GM06990 (cell line): ENCODE results near the gene RELN.

Source experiments
- DNase-seq: peaks from one replicate; pipeline ENCODE4 v3.0.0-alpha.2; 2011; ENCODE audit not compliant: insufficient read length; ENCODE audit errors: extremely low read depth
- H3K27me3 ChIP-seq: replicated peaks from 2 replicates; pipeline ENCODE4 v1.6.0; 2011; ENCODE audit warnings: low read length; ENCODE audit not compliant: control insufficient read depth, insufficient read depth
- H3K36me3 ChIP-seq: 2 replicates; pipeline ENCODE4 v1.5.1; 2011; ENCODE audit warnings: low read length; ENCODE audit not compliant: control insufficient read depth, insufficient read depth
- H3K4me3 ChIP-seq: replicated peaks from 2 replicates; pipeline ENCODE4 v1.5.1; 2011; ENCODE audit warnings: low read depth, mild to moderate bottlenecking, control low read depth, low read length
- TF ChIP-seq, protein P1 (sequence below): IDR thresholded peaks from 2 replicates; pipeline ENCODE4 v1.5.1; 2011; ENCODE audit warnings: low read length, control low read depth, mild to moderate bottlenecking, inconsistent platforms; ENCODE audit not compliant: insufficient read depth, poor library complexity, severe bottlenecking

The RELN gene

DNA sequence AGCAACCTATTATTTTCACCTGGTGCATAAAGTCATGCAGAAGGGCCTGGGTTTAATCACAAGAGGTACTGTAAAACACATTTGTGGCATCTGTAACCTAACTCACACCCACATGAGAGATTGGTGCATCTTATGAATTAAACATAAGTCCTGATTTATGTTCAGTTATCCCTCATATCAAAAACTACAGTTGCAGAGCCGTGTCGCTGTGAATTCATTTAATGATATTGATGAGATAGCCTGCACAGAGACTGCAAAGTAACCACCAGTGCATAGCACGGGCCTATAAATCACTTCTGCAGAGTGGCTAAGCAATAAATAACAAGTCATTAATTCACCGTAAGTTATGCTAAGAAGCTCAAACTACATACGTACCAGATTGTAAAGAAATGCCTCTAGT, 178.2 kb downstream of the RELN start:
- DNase-seq = no peak
- TF ChIP-seq, protein P1, sequence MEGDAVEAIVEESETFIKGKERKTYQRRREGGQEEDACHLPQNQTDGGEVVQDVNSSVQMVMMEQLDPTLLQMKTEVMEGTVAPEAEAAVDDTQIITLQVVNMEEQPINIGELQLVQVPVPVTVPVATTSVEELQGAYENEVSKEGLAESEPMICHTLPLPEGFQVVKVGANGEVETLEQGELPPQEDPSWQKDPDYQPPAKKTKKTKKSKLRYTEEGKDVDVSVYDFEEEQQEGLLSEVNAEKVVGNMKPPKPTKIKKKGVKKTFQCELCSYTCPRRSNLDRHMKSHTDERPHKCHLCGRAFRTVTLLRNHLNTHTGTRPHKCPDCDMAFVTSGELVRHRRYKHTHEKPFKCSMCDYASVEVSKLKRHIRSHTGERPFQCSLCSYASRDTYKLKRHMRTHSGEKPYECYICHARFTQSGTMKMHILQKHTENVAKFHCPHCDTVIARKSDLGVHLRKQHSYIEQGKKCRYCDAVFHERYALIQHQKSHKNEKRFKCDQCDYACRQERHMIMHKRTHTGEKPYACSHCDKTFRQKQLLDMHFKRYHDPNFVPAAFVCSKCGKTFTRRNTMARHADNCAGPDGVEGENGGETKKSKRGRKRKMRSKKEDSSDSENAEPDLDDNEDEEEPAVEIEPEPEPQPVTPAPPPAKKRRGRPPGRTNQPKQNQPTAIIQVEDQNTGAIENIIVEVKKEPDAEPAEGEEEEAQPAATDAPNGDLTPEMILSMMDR = no peak

DNA sequence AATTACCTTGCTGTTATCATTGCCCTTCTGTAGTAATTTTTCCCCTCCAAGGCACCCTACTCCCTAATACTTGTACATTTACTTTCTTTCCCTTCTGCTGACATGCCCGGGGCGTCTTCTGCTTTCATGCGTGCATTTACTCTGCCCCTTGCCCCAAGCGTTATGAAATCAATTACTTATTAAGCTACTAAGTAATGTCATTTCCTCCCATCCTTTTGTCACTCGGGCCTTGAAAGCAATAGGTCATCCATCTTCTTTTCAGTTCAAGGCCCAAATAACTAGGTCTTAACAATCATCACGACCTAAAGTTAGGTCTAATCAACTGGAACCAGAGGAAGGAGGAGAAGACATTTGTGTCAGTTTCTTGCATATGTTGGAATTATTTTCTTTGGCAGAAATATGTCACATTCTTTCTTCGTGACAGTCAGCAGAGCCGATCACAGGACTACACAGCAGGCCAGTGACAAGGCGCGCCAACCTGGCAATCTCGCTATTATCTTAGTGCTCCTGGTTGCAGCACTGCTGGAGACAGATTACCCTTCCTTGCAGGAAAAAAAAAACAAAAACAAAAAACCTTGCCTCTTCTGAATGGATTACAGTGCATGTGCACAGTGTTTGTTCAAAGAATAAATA, 179.2 kb downstream of the RELN start:
- DNase-seq = no peak
- TF ChIP-seq, protein P1 = no peak
- Histone ChIP-seq H3K27me3 (no peaks in the 10 kb centered on the region), H3K4me3 (no peak overlapping the region), H3K36me3 (no peaks in the 10 kb centered on the region)

More for the DNA sequence above, 178.2 kb downstream of the RELN start:
- Histone ChIP-seq H3K36me3 (no peaks in the 10 kb centered on the region), H3K27me3 (no peaks in the 10 kb centered on the region), H3K4me3 (no peak overlapping the region)

DNA sequence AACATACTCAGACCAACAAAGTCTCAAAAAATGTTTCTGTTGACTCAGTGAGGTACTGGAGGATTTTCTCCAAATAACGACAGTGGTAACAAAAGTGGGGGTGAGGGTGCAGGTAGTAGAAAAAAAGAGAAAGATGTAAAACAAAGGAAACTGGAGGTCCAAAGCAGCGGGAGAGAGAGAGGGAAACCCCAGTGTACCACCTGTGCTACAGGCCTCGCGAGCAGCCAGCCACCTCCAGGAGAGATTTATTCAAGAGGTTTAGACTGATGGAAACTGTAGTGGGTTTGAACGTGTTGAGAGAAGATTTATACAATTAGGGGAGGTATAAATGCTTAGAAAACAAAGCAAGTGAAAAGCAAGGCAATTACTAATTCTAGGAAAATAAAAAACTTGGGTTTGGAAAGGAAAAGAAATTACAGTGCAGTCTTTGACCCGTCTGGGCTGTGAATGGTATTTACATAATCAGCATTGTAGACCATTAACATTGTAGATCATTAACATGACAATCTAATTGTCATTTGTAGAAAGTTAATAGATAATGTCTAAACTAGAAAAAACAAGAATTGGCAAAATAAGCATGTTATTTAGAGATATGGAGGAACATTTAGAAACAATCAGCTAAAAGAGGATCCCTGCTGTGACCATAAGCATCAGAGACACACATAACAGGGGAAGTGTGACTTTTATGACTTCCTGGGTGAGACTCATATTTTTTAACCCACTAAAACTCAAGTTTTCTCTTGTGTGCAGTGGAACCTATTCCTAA, 180.0 kb downstream of the RELN start:
- no peak for DNase-seq
- H3K36me3 ChIP-seq = no peaks in the 10 kb centered on the region
- H3K4me3 ChIP-seq = no peak overlapping the region
- no peaks in the 10 kb centered on the region for H3K27me3 ChIP-seq
- TF ChIP-seq, protein P1 = no peak

DNA sequence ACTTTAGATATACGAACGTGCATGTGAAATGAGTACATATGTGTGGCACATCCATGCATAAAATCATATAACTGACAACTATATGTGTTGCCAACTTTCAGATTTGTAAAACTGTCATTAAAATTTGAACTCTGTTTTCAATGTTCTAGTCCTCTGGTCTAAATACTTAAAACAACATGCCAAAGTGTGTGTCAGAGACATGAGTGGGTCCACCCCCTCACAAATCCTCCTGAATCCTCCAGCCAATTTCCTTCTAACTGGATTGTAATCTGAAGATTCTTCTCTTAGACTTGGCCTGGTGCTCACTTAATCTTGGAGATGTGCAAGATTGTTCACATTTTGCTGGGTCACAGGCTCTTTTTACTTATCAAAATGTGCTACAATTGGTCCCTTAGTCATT, 184.1 kb downstream of the RELN start:
- Histone ChIP-seq H3K4me3 (no peak overlapping the region), H3K36me3 (no peaks in the 10 kb centered on the region), H3K27me3 (no peaks in the 10 kb centered on the region)
- DNase-seq = no peak
- TF ChIP-seq, protein P1 = no peak

DNA sequence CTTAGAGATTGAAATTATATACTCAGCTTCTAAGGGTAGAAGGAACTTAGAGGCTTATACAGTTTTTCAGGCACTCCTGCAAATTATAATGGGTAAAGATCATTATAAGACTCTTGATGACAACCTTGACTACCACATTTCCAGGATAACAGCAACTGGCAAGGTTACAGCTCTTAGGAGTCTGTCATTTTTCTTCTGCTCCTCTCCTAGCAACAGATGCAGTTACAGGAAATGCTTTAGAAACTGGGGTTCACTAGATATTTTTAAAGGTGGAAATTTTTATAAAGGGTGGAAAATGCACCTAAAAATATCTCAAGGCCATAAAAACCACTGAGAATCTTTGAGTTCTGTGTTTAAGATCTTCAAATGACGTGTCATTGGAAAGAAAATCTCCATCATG, 185.8 kb downstream of the RELN start:
- Histone ChIP-seq H3K36me3 (no peaks in the 10 kb centered on the region), H3K27me3 (no peaks in the 10 kb centered on the region), H3K4me3 (no peak overlapping the region)
- TF ChIP-seq, protein P1 = no peak
- no peak for DNase-seq

DNA sequence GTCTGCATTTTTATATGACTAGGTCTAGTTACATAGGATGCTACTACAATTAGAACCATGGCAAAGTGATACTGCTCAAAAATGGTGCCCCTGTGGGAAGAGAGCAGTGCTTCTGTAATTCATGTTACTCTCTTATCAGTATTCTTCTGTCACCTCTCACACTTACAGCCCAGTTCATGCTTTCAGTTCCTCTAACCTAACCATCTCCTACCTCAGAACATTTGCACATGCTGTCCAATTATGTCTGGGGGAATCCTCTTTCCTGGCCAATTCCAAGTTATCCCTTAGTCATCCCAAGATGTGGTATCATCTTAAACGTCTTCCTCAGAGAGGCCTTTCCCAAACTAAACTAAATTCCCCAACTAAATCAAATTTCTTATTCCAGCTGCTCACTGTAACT, 190.2 kb downstream of the RELN start:
- TF ChIP-seq, protein P1 = no peak
- DNase-seq = no peak
- Histone ChIP-seq H3K4me3 (no peak overlapping the region), H3K36me3 (no peaks in the 10 kb centered on the region), H3K27me3 (no peaks in the 10 kb centered on the region)
